Measurements from ENCODE around the gene NDUFC2.
"Not testable (repeated sequence)": the region's sequence is repeated elsewhere in the genome, so short reads cannot be mapped to it uniquely, and the experiment has no call there.

The NDUFC2 gene

GRCh38 chr11:78032090-78032489, 47.6 kb downstream of the NDUFC2 start:
- no peak for DNase-seq (ENCODE audit: low spot score)
- no peak for TF ChIP-seq CTCF (conservative IDR thresholded peaks at IDR 0.05; ENCODE audit: low read depth)
- POLR2A ChIA-PET (ENCODE audit: low non-redundant PET), result no interaction called here
- CTCF ChIA-PET, result interaction anchor here (2.0 kb wide), 1 partner anchor 13 kb away, joined by 6 read pairs; no protein-coding TSS in a partner anchor
- peak overlapping the region; percentile 38; the same call in 1 of the 2 replicates for H3K27ac ChIP-seq

GRCh38 chr11:78031629-78032028, 48.0 kb downstream of the NDUFC2 start:
- POLR2A ChIA-PET (ENCODE audit: low non-redundant PET), result no interaction called here
- CTCF ChIA-PET, result interaction anchor here (0.7 to 2.0 kb wide), 2 partner anchors 14 to 55 kb away, joined by 4 to 6 read pairs; no protein-coding TSS in a partner anchor
- no peak for DNase-seq (ENCODE audit: low spot score)
- no peak overlapping the region; the same call in 1 of the 2 replicates for H3K27ac ChIP-seq
- TF ChIP-seq CTCF (conservative IDR thresholded peaks at IDR 0.05; ENCODE audit: low read depth), result no peak

DNA sequence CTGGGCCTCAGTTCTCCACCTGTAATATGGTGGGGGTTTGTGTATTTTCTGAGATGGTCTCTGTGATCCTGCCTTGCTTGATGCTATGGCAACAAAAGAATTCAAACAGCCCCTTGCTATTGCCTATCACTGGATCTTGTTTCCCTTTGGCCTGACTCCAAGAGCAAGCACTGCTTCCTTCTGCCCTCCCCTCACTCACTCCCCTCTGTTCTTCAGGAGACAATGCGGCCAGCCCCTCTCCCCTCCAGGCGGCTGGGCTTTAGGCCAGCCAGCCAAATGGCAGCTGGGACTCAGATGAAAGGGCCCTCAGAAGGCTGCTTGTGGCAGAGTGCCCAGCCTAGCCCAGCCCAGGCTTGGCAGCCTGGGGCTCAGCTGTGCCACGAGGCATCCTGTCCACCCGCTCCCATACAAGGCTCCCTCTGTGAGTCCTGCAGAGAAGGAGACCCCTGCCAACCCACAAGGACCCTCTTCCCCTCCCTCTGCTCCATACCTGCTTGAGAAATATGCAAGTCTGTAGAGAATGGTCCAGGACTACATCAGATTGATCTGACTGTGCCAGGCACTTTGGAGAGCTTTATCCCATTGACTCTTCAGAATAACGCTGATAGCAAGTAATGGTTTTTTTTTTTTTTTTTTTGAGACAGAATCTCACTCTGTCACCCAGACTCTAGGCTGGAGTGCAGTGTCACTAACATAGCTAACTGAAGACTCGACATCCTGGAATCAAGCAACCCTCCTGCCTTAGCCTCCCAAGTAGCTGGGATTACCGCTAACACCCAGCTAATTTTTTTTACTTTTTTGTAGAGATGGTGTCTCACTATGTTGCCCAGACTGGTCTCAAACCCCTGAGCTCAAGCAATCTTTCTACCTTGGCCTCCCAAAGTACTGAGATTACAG, 49.0 kb downstream of the NDUFC2 start:
- TF ChIP-seq CTCF (conservative IDR thresholded peaks at IDR 0.05; ENCODE audit: low read depth), result no peak
- CTCF ChIA-PET, result interaction anchor here (0.6 to 2.0 kb wide), 3 partner anchors 15 to 901 kb away, joined by 3 to 6 read pairs (median 4); no protein-coding TSS in a partner anchor
- peak overlapping the region; percentile 47 for H3K27ac ChIP-seq
- POLR2A ChIA-PET (ENCODE audit: low non-redundant PET), result no interaction called here
- DNase-seq (ENCODE audit: low spot score), result no peak

- CTCF ChIA-PET; H3K27ac ChIP-seq; DNase-seq (ENCODE audit: low spot score): not testable (repeated sequence)
- POLR2A ChIA-PET (ENCODE audit: low non-redundant PET), result interaction anchor here (0.7 kb wide), 1 partner anchor 1589 kb away, joined by 8 read pairs; no protein-coding TSS in a partner anchor
Measured at GRCh38 chr11:78028423-78028822, 51.2 kb downstream of the NDUFC2 start.

GRCh38 chr11:78027759-78028158, 51.9 kb downstream of the NDUFC2 start:
- ChIA-PET CTCF (no interaction called here), POLR2A (ENCODE audit: low non-redundant PET) (interaction anchor here (0.7 kb wide), 1 partner anchor 1588 kb away, joined by 8 read pairs; no protein-coding TSS in a partner anchor)

GRCh38 chr11:78025378-78025777, 54.3 kb downstream of the NDUFC2 start:
- no peak for DNase-seq (ENCODE audit: low spot score)
- ChIA-PET POLR2A (ENCODE audit: low non-redundant PET) (no interaction called here), CTCF (interaction anchor here (0.6 kb wide), 1 partner anchor 52 kb away, joined by 3 read pairs; no protein-coding TSS in a partner anchor)
- no peak for TF ChIP-seq CTCF (conservative IDR thresholded peaks at IDR 0.05; ENCODE audit: low read depth)
- no peak overlapping the region for H3K27ac ChIP-seq

More at GRCh38 chr11:78027759-78028158, 51.9 kb downstream of the NDUFC2 start:
- no peak overlapping the region for H3K27ac ChIP-seq
- DNase-seq (ENCODE audit: low spot score), result no peak
- TF ChIP-seq CTCF (conservative IDR thresholded peaks at IDR 0.05; ENCODE audit: low read depth), result no peak

- TF ChIP-seq CTCF (conservative IDR thresholded peaks at IDR 0.05; ENCODE audit: low read depth), result no peak
- no peak for DNase-seq (ENCODE audit: low spot score)
- ChIA-PET POLR2A (ENCODE audit: low non-redundant PET) (no interaction called here), CTCF (no interaction called here)
- H3K27ac ChIP-seq, result peak overlapping the region; percentile 57
Measured at GRCh38 chr11:78023426-78023825, 56.2 kb downstream of the NDUFC2 start.
